HFFc6 (cell line): ENCODE results near the gene PRSS50. TPM values are rescaled to one million over a fixed set of nuclear protein-coding genes. Genes with fewer than 3 reads are reported as not detected.

Experiments
- DNase-seq: peaks from one replicate; pipeline ENCODE4 v3.0.0-alpha.2; 2018
- H3K27ac Mint-ChIP-seq: 2 replicates; pipeline ENCODE4 v1.8.0; 2020; ENCODE audit warnings: mild to moderate bottlenecking, mixed read lengths
- H3K27me3 Mint-ChIP-seq: 2 replicates; pipeline ENCODE4 v1.8.0; 2021; ENCODE audit warnings: mild to moderate bottlenecking, moderate library complexity, mixed read lengths; ENCODE audit not compliant: insufficient read depth
- H3K36me3 Mint-ChIP-seq: 2 replicates; pipeline ENCODE4 v1.8.0; 2021; ENCODE audit warnings: low read depth, mixed read lengths
- H3K4me1 Mint-ChIP-seq: 2 replicates; pipeline ENCODE4 v1.8.0; 2020; ENCODE audit warnings: low read depth, mixed read lengths
- H3K4me3 Mint-ChIP-seq: 2 replicates; pipeline ENCODE4 v1.8.0; 2020; ENCODE audit warnings: mild to moderate bottlenecking, moderate library complexity, mixed read lengths
- H3K9me3 Mint-ChIP-seq: 2 replicates; pipeline ENCODE4 v1.8.0; 2020; ENCODE audit warnings: mild to moderate bottlenecking, mixed read lengths
- CTCF ChIP-seq: fragments of 200-600 bp; sonication (generic); IDR thresholded peaks from 2 replicates; pipeline ENCODE4 v1.5.0; 2021; ENCODE audit warnings: antibody characterized with exemption, mild to moderate bottlenecking
- total RNA-seq, 6 experiments: library from RNA; stranded (reverse); fragmentation: NEBNext Ultra II Directional; extraction: Animal tissue kit (Norgen Biotek cat#: 25700); gene quantifications; 2 replicates in 1 of 6; 3 replicates in 5 of 6; pipeline ENCODE4 v1.2.3, GENCODE V29; 2021

Gene PRSS50
- total RNA-seq, 6 experiments from 2014 or later, result not detected

- no peak for DNase-seq
- no peaks in the 10 kb centered on the region for H3K36me3 Mint-ChIP-seq
- H3K27ac Mint-ChIP-seq, result no peak overlapping the region
- no peak overlapping the region for H3K4me3 Mint-ChIP-seq
- TF ChIP-seq CTCF, result no peak
- H3K27me3 Mint-ChIP-seq, result peaks cover 26% of the 10 kb centered on the region
- H3K4me1 Mint-ChIP-seq, result no peaks in the 10 kb centered on the region
- H3K9me3 Mint-ChIP-seq, result no peaks in the 10 kb centered on the region
These were observed 40.3 kb downstream of the PRSS50 start for GRCh38 chr3:46677411-46677726.

- Mint-ChIP-seq H3K27me3 (peaks cover 28% of the 10 kb centered on the region), H3K27ac (no peak overlapping the region), H3K4me3 (no peak overlapping the region), H3K36me3 (no peaks in the 10 kb centered on the region), H3K4me1 (no peaks in the 10 kb centered on the region), H3K9me3 (no peaks in the 10 kb centered on the region)
- no peak for TF ChIP-seq CTCF
- DNase-seq, result no peak
These were observed 40.9 kb downstream of the PRSS50 start for GRCh38 chr3:46676601-46677410.

GRCh38 chr3:46675843-46676567 lies 41.7 kb downstream of the PRSS50 start:
- Mint-ChIP-seq H3K27me3 (peaks cover 28% of the 10 kb centered on the region), H3K27ac (no peak overlapping the region), H3K36me3 (no peaks in the 10 kb centered on the region), H3K4me3 (no peak overlapping the region), H3K9me3 (no peaks in the 10 kb centered on the region), H3K4me1 (no peaks in the 10 kb centered on the region)
- peak; percentile 24 for DNase-seq
- TF ChIP-seq CTCF, result no peak

GRCh38 chr3:46675426-46675825 lies 42.2 kb downstream of the PRSS50 start:
- DNase-seq, result no peak

More at GRCh38 chr3:46675426-46675825, 42.2 kb downstream of the PRSS50 start:
- H3K4me1 Mint-ChIP-seq, result no peaks in the 10 kb centered on the region
- no peak overlapping the region for H3K4me3 Mint-ChIP-seq
- no peak overlapping the region for H3K27ac Mint-ChIP-seq
- no peak for TF ChIP-seq CTCF
- H3K9me3 Mint-ChIP-seq, result no peaks in the 10 kb centered on the region
- H3K27me3 Mint-ChIP-seq, result peaks cover 28% of the 10 kb centered on the region
- H3K36me3 Mint-ChIP-seq, result no peaks in the 10 kb centered on the region
